HL-60/S4 treated with phorbol 12-myristate 13-acetate at 8.2 ng/mL for 4 days and 3 days (cell line): ENCODE results near the gene TNIP1.

ENCODE experiments used
- in situ Hi-C: fragments of 300-500 bp; cut with MboI; formaldehyde crosslinking; loops from 2 replicates; pipeline ENCODE4 v1.15.0; 2022; ENCODE audit warnings: low sequenced_read_pairs

The TNIP1 gene

GRCh38 chr5:151005187-151005949, 75.5 kb downstream of the TNIP1 start:
- in situ Hi-C loops: no loop called here

GRCh38 chr5:151004499-151004898, 76.3 kb downstream of the TNIP1 start:
- in situ Hi-C loops: no loop called here

DNA sequence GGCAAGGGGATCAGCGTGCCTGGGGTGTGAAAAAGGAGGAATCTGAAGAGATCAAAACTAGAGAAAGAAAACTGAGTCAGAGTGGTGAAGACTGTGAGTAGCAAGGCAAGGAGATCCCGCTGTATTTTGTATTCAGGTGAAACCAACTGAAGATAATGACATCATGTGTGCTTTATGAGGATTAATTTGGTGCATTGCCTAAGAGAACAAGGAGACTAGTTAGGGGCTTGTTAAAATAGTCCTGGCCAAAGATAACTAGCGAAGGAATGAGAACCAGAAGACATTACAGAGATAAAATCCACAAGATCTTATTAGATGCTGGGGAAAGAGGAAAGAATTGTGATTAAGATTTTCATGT, 77.4 kb downstream of the TNIP1 start:
- in situ Hi-C loops: no loop called here

DNA sequence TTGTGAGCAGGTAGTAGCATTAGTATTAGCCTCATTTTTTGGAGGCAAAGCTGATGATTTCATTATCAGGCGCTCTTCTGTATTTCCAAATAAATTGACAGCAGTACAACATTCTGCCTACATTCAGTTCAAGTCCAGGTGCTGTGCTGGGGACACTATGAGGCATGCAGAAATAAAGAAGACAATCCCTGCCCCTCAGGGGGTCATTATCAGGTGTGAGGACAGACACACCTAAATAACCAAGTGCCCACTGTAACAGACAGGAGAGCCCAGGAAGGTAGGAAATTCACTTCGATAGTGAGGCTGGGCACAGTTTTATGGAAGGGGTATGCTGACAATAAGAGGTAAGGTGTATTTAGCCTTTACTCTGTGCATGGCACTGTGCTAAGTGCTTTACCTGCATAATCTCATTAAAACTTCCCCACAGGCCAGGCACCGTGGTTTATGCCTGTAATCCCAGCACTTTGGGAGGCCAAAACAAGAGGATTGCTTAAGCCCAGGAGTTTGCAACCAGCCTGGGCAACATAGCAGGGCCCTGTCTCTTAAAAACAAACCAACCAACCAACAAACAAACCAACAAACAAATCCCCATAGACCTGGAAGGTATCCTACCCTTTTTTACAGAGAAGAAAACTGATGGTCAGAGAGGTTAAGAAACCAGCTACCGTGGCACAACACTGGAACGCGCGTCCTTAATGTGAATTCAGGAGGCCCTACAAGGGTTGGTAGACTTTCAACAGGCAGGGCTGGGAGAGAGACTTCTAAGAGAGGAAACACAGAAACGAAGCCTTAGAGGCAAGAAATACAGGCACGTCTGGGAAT, 77.9 kb downstream of the TNIP1 start:
- in situ Hi-C loops: no loop called here

DNA sequence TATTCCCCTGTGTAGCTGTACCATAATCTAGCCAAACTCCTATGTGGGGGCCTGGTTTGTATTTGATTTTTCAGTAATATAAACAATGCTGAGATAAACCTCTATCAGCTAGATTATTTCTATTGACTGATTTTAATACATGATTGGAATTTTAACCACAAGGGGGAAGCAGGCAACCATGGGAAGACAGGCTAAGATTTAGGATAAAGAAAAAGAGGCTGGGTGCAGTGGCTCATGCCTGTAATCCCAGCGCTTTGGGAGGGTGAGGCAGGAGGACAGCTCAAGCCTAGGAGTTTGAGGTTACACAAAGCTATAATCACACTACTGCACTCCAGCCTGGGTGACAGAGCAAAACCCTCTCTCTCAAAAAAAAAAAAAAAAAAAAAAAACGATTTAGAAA, 78.6 kb downstream of the TNIP1 start:
- in situ Hi-C loops: no loop called here

DNA sequence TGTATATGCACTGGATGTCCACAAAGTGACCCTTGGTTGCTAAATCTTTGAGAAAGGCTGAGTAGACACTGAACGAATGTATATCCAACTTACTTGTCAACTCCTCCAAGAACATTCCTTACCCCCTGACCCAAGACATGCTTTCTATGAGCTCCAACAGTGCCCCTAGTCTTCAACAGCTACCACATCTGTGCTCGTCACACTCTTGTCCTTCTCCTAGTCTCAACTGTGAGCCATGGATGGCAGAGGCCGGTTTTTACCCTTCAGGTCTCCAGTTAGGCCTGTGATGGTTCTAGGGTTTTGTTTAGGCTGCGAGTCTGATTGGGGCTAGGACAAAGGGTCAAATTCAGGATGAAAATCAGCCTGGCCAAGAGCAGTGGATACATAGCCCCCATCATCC, 79.4 kb downstream of the TNIP1 start:
- in situ Hi-C loops: no loop called here

DNA sequence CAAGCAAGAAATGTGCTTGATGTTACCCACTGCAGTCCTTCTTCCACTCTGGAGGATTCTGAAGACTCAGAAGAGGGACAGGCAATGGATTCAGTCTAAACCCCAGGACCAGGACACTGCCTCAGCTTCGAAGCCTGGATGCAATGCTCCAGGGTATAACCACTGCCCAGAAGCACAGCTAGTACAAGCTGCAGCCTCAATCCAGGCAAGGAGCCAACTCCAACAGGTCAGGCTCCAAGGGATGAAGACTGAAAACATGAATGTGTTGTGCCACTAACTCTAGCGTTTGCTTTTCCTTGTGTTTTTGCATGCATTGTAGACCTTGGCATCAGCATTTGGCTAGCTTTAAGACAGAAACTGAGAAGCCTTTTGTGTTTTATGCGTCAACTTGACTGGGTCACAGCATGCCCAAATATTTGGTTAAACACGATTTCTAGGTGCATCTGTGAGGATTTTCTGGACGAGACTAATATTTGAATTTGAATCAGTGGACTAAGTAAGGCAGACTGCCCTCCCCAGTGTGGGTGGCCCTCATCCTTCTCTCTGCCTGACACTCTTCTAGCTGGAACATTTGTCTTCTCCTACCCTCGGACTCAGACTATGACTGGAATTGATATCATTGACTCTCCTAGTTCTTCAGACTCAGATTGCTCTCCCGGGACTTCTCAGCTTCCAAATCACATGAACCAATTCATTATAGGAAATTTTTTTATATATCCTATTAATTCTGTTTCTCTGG, 81.0 kb downstream of the TNIP1 start:
- in situ Hi-C loops: loop anchor here (25.0 kb wide), 1 partner anchor 113 kb away; no protein-coding TSS in a partner anchor

- in situ Hi-C loops: loop anchor here (25.0 kb wide), 1 partner anchor 107 kb away; no protein-coding TSS in a partner anchor
Measured at GRCh38 chr5:150993826-150994412, 86.9 kb downstream of the TNIP1 start.

- in situ Hi-C loops: loop anchor here (25.0 kb wide), 1 partner anchor 106 kb away; no protein-coding TSS in a partner anchor
Measured at GRCh38 chr5:150993422-150993821, 87.4 kb downstream of the TNIP1 start.

GRCh38 chr5:150992705-150993104, 88.1 kb downstream of the TNIP1 start:
- in situ Hi-C loops: loop anchor here (25.0 kb wide), 1 partner anchor 105 kb away; no protein-coding TSS in a partner anchor

DNA sequence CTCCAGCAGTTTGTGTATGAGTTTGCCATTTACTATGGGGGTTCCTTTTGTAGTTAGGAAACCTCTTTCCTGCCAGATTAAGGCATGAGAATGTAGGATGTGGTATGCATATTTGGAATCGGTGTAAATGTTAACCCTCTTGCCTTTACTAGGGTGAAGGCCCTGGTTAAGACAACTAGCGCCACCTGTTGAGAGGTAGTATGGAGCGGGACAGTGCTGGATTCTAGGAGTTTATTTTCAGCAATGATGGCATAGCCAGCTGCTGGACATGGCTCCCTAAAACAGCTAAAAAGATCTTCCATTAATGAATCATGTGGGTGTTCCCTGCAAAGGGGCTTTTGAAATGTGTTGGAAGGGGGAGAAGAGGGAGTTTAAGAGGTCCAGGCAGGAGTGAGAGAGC, 91.1 kb downstream of the TNIP1 start:
- in situ Hi-C loops: loop anchor here (25.0 kb wide), 1 partner anchor 102 kb away; no protein-coding TSS in a partner anchor

GRCh38 chr5:150987746-150988145, 93.1 kb downstream of the TNIP1 start:
- in situ Hi-C loops: loop anchor here (25.0 kb wide), 1 partner anchor 100 kb away; no protein-coding TSS in a partner anchor
